ENCODE data around the gene SLC5A9.

Gene SLC5A9

DNA sequence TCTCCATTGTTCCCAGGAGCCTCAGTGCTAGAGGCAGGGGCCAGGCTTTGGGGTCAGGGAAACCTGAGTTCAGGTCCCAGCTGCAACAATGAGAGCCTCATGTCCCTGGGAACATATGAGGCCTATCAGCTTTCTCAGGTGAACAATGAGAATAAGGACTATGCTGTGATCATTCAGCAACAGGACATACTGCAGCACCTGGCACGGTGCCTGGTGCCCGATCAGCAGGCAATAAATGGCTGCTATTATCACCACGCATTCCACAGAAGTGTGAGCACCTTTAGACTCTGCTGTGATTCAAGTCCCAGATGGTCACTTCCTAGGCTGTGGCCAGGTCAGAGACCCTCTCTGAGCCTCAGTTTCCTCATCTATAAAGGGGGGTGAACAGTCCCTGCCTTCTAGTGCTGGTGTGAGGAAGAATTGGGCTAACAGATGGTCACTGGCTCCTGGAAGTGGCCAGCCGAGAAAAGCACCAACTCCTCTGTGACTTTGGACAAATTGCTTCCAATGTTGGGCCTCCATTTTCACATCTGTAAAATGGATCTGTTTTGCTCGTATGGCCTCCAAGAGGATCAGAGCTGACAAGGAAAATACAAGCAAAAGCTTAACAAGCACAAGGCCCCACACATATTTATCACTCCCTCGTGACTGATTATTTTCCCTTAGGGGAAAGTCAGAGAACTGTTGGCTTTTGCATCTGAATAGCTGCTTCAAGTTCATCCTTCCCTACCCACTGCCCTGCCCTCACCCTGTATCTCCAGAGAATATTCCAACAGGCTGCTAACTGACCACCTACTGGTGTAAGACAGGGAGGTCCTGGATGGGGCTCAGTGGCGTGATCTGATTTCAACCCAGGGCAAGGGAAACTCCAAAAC, 1.1 kb downstream of the SLC5A9 start:
- no peak overlapping the region for H3K27ac Mint-ChIP-seq
- H3K4me3 Mint-ChIP-seq = no peak overlapping the region
- ATAC-seq (no peak), DNase-seq (no peak)
- no peaks in the 10 kb centered on the region for H3K27me3 Mint-ChIP-seq
- no peaks in the 10 kb centered on the region for H3K9me3 Mint-ChIP-seq
- H3K4me1 Mint-ChIP-seq = no peaks in the 10 kb centered on the region

DNA sequence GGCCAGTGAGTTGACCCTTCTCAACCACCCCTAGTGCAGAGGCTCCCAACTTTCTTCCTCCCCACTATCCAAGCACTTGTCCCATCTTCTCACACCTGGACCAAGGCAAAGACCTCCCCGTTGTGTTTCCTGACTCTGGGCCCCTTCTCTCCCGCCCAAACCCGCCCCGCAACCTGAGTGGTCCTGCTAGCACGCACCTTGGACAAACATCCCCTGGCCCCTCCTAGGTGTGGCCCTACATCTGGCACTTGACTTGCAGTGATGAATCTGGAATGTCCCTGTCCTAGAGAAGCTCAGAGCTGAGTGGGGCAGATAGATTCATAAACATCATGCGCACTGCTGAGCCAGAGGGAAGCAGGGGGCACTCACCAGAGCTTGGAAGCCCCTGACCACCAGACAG, 2.3 kb downstream of the SLC5A9 start:
- Mint-ChIP-seq H3K9me3 (no peaks in the 10 kb centered on the region), H3K27me3 (no peaks in the 10 kb centered on the region), H3K4me3 (no peak overlapping the region), H3K27ac (no peak overlapping the region), H3K4me1 (no peaks in the 10 kb centered on the region)
- DNase-seq (no peak), ATAC-seq (no peak)

DNA sequence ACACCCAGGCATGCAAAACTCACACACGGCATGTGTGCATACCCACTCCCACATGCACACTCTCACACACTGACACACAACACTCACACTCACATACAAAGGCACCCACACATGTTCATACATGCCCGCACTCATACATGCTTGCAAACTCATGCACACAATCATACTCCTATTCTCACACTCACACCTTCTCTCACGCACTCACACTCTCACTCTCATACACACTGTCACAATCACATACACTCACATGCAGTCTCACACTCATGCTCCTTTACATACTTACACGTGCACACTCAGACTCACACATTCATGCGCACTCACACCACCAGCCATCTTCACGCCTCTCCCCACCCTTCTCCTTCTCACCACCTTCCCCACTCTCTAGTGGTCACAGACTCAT, 3.1 kb downstream of the SLC5A9 start:
- no peaks in the 10 kb centered on the region for H3K27me3 Mint-ChIP-seq
- H3K9me3 Mint-ChIP-seq = no peaks in the 10 kb centered on the region
- no peak overlapping the region for H3K27ac Mint-ChIP-seq

DNA sequence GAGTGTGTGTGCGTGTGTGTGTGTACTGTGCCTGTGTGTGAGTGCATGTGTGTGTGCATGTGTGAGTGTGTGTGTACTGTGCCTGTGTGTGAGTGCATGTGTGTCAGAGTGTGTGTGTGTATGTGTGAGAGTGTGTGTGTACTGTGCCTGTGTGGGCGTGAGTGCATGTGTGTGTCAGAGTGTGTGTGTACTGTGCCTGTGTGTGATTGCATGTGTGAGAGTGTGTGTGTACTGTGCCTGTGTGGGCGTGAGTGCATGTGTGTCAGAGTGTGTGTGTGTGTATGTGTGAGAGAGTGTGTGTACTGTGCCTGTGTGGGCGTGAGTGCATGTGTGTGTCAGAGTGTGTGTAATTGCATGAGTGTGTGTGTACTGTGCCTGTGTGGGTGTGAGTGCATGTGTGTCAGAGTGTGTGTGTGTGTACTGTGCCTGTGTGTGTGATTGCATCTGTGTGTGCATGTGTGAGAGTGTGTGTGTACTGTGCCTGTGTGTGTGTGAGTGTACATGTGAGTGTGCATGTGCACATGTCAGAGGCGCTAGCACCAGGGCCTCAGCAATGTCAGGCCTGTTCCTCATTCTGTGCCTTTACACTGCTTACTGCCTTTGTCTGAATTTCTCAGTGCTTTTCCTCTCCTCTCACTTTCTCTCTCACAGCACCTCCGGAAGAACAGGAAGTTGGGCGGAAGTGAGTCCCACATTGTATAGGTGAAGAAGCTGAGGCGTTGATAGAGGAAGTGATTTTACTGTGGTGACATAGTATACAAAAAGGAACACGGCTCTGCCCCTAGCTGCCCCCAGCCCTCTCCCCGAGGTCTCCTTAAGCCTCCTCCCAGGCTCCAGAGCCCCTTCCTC, 4.9 kb downstream of the SLC5A9 start:
- H3K27me3 Mint-ChIP-seq = no peaks in the 10 kb centered on the region
- no peaks in the 10 kb centered on the region for H3K9me3 Mint-ChIP-seq
- H3K27ac Mint-ChIP-seq = no peak overlapping the region
- DNase-seq (peak; percentile 9 to 21), ATAC-seq (peak; percentile 53)
- no peaks in the 10 kb centered on the region for H3K4me1 Mint-ChIP-seq
- no peak overlapping the region for H3K4me3 Mint-ChIP-seq

More for the DNA sequence above, 3.1 kb downstream of the SLC5A9 start:
- Mint-ChIP-seq H3K4me3 (no peak overlapping the region), H3K4me1 (no peaks in the 10 kb centered on the region)
- ATAC-seq (no peak), DNase-seq (no peak)

DNA sequence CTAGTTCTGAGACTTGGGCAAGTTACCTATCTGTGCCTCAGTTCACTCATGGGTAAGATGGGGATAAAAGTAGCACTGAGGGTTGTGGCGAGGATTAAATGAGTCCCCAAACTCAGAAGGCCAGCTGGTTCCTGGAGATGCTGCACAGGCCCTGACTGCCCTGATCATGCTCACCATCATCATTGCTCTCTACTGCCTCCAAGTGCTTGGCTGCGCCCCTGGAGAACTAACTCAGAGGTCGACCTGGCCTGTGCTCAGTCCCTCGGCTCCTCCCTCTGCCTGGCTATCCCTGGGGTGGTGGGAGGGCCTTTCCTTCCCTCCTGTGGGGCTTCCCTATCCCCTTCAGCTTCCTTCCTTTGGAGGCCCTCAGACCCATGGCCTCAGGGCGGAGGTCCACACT, 5.6 kb downstream of the SLC5A9 start:
- Mint-ChIP-seq H3K4me3 (no peak overlapping the region), H3K27me3 (no peaks in the 10 kb centered on the region), H3K27ac (peak overlapping the region in 1 of 2 donors; percentile 29), H3K4me1 (no peaks in the 10 kb centered on the region), H3K9me3 (no peaks in the 10 kb centered on the region)
- ATAC-seq (peak; percentile 28), DNase-seq (no peak)

DNA sequence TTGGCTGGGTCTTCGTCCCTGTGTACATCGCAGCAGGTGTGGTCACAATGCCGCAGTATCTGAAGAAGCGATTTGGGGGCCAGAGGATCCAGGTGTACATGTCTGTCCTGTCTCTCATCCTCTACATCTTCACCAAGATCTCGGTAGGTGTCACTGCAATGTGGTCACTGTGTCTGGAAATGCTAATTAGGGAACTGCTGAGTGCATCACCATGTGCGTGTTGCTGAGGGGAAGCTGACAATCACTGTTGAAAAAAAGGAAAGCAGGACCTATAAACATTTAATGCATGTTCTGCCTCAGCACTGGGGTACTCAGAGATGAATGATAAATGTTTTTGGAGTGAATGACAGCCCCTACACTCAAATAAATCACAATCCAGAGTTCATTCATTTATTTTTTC, 6.8 kb downstream of the SLC5A9 start:
- no peak for DNase-seq
- no peak overlapping the region for H3K4me3 Mint-ChIP-seq
- H3K27ac Mint-ChIP-seq = no peak overlapping the region
- no peaks in the 10 kb centered on the region for H3K27me3 Mint-ChIP-seq
- ATAC-seq = no peak
- H3K9me3 Mint-ChIP-seq = no peaks in the 10 kb centered on the region
- no peaks in the 10 kb centered on the region for H3K4me1 Mint-ChIP-seq

DNA sequence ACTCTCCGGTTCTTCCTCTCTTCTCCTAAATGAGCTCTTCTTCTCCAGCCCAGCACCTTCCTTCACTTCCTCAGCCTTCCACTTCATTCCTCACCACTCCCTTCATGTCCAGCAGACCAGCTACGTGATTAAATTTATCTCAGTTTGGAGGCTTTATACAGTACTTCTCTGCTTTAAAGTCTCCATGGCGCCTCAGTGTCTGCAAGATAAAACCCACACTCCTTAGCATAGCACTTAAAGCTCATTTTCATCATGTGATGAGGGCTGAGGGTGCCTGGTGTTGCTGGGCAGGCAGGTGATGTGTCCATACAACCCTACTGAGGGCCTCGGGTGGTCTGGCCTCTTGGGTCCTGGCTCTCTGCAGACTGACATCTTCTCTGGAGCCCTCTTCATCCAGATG, 7.7 kb downstream of the SLC5A9 start:
- H3K27me3 Mint-ChIP-seq = no peaks in the 10 kb centered on the region
- H3K4me3 Mint-ChIP-seq = no peak overlapping the region
- H3K4me1 Mint-ChIP-seq = no peaks in the 10 kb centered on the region
- no peaks in the 10 kb centered on the region for H3K9me3 Mint-ChIP-seq
- DNase-seq (no peak), ATAC-seq (no peak)
- H3K27ac Mint-ChIP-seq = no peak overlapping the region

DNA sequence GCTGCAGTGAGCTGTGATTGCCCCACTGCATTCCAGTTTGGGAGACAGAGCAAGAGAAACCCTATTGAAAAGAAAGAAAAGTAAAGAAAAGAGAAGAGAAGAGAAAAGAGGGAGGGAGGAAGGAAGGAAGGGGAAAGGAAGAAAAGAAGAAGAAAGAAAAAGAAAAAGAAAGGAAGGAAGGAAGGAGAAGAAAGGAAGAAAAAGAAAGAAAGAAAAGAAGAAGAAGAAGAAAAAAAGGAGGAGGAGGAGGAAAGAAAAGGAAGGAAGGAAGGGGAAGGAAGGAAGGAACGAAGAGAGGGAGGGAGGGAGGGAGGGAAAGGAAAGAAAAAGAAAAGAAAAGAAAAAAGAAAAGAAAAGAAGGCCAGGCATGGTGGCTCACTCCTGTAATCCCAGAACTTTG, 10.2 kb downstream of the SLC5A9 start:
- no peak overlapping the region for H3K27ac Mint-ChIP-seq
- no peaks in the 10 kb centered on the region for H3K4me1 Mint-ChIP-seq
- no peaks in the 10 kb centered on the region for H3K27me3 Mint-ChIP-seq
- DNase-seq (no peak), ATAC-seq (no peak)
- no peak overlapping the region for H3K4me3 Mint-ChIP-seq
- H3K9me3 Mint-ChIP-seq = no peaks in the 10 kb centered on the region

DNA sequence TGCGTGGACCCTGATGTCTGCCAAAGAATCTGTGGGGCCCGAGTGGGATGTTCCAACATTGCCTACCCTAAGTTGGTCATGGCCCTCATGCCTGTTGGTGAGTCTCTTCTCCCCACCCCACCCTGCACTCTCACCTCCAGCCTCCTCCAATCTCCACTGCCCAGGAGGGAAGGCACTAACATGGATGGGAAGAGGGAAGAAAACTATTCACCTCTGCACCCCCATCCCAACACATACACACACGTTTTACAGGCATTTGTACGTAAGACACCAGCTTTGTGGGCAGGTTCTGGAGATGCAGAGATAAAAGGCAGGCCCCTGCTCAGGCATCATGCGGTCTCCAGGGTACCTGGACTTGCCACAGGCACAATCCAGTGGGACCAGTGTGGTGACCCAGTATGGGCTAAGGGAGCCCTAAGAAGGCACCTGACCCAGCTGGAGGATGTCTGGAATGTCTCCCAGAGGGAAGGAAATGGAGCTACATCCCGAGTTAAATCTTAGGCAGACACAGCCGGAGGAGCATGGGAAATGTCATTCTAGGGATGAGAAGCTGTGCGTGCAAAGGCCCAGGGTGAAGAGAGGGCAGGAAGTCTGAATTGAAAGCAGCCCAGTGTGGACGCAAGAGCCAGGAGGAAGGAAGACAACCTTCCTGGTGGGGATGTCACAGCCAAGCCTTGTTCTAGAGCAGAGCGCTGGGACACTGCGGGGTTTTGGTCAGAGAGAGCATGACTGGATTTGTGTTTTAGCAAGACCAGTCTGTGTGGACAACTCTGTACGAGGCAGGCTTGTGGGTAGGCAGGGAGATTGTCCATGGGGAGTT, 11.4 kb downstream of the SLC5A9 start:
- no peaks in the 10 kb centered on the region for H3K27me3 Mint-ChIP-seq
- H3K4me1 Mint-ChIP-seq = no peaks in the 10 kb centered on the region
- H3K9me3 Mint-ChIP-seq = no peaks in the 10 kb centered on the region
- no peak for DNase-seq
- H3K27ac Mint-ChIP-seq = no peak overlapping the region
- ATAC-seq = no peak
- H3K4me3 Mint-ChIP-seq = no peak overlapping the region

DNA sequence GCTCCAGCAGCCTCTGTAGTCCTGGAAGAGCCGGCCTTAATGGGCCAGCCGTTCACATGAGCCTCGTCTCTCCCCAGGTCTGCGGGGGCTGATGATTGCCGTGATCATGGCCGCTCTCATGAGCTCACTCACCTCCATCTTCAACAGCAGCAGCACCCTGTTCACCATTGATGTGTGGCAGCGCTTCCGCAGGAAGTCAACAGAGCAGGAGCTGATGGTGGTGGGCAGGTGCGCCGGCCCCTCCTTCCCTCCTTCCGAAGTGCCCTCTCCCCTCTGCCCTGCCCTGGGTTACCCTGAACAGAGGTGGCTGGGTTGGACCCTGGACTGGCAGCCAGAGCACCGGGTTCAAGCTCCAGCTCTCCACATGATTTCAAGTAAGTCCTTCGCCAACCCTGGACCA, 13.1 kb downstream of the SLC5A9 start:
- DNase-seq = no peak

DNA sequence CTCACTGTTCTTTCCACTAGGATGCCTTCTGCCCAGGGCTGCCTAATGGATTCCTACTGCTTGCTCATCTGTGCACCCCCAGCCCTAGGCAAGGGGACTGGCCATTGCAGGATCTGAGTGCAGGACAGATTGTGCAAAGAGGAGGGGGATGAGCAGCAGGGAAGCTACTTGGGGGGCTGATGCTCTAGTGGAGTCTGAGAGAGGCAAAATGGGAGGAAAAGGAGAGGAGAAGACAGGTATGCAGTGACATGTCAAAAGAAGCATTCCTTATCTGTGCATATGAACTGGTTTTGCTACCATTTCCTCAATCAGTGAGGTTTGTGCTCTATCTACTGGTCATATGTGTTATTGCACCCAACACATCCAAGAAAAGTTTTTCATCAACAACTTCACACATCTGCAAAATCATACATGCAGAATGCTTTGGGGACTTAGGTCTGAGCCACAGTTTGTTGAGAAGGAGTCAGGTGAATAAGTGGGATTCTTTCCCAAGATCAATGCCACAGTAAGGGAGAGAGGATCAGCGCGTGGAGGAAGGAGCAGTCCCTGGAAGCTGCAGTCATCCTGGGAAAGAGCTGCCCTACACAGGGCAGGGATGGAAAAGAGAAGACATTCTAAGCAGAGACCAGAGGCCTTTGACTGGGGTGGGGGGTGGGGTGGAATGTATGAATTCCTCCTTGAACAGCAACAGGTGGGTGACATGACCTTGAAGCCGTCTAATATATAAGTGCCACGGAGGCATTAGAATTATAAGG, 14.4 kb downstream of the SLC5A9 start:
- Mint-ChIP-seq H3K4me3 (no peak overlapping the region), H3K9me3 (no peaks in the 10 kb centered on the region), H3K27ac (no peak overlapping the region), H3K4me1 (no peaks in the 10 kb centered on the region), H3K27me3 (no peaks in the 10 kb centered on the region)
- DNase-seq (no peak), ATAC-seq (peak; percentile 51)

More for the DNA sequence above, 13.1 kb downstream of the SLC5A9 start:
- Mint-ChIP-seq H3K9me3 (no peaks in the 10 kb centered on the region), H3K27ac (no peak overlapping the region), H3K4me3 (no peak overlapping the region), H3K4me1 (no peaks in the 10 kb centered on the region), H3K27me3 (no peaks in the 10 kb centered on the region)
- ATAC-seq = no peak

DNA sequence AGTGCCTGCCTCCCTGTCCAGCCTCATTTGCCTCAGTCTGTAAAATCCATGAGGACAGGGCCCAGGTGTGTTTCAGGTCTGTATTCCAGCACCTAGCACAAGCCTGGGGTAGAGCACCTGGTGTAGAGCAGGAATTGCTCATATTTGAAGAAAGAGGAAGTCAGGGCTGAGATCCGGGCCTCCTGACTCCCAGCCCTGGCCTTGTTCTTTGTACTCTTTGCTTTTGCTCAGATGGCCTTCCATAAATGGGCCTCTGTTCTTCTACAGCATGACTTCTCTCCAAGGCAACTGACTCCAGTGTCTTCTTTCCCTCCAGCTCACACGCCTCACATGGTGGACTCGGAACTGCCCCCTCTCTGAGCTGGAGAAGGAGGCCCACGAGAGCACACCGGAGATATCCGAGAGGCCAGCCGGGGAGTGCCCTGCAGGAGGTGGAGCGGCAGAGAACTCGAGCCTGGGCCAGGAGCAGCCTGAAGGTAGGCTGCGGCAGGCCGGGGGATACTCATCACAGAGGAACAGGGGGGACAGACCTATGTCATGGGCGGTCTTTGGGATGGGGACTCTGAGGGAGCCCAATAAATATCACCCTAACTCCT, 19.7 kb downstream of the SLC5A9 start:
- no peak overlapping the region for H3K4me3 Mint-ChIP-seq
- H3K9me3 Mint-ChIP-seq = no peaks in the 10 kb centered on the region
- no peak overlapping the region for H3K27ac Mint-ChIP-seq
- no peaks in the 10 kb centered on the region for H3K4me1 Mint-ChIP-seq
- H3K27me3 Mint-ChIP-seq = peaks cover 5% of the 10 kb centered on the region
- ATAC-seq = no peak
- DNase-seq = no peak

DNA sequence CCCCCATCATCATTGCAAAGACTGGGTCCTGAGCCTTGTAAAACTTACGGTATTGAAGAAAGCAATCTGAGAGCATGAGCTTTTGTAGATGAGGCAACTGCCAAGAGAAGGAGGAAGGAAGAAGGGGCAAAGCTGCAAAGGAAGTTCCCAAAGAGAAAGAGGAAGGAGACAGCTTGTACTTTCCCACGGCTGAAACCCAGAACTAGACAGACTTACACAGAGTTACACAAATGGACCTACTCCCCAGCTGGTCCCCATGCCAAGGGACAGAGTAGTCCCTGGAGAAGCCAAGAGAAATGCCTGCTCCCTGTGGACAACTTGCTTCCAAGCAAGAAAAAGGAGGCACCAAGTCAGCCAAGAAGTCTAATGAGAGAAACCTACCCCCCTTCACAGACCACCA, 22.6 kb downstream of the SLC5A9 start:
- H3K4me1 Mint-ChIP-seq = no peaks in the 10 kb centered on the region
- peaks cover 17% of the 10 kb centered on the region for H3K27me3 Mint-ChIP-seq
- H3K27ac Mint-ChIP-seq = no peak overlapping the region
- ATAC-seq = no peak
- H3K4me3 Mint-ChIP-seq = no peak overlapping the region
- H3K9me3 Mint-ChIP-seq = no peaks in the 10 kb centered on the region
- no peak for DNase-seq

DNA sequence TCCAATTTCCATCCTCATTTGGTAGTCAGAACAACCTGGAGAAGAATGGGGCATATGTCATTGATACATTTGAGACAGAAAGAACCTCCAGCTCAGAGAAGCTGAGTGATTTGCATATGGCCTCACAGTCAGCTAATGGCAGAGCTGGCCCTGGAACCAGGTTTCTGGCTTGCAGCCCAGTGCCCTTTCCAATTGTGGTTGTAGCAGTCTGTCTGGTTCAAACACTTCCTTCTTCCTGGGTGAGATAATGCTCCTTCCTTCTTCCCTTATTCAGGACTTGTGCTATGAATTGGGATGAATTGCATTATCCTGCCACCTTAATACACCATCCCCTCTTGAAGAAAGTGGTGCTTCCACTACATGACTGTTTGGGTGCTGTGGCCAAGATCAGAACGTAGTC, 24.2 kb downstream of the SLC5A9 start:
- no peak overlapping the region for H3K27ac Mint-ChIP-seq
- no peaks in the 10 kb centered on the region for H3K9me3 Mint-ChIP-seq
- H3K4me1 Mint-ChIP-seq = no peaks in the 10 kb centered on the region
- H3K4me3 Mint-ChIP-seq = no peak overlapping the region
- DNase-seq (no peak), ATAC-seq (peak; percentile 26)
- H3K27me3 Mint-ChIP-seq = peaks cover 17% of the 10 kb centered on the region

DNA sequence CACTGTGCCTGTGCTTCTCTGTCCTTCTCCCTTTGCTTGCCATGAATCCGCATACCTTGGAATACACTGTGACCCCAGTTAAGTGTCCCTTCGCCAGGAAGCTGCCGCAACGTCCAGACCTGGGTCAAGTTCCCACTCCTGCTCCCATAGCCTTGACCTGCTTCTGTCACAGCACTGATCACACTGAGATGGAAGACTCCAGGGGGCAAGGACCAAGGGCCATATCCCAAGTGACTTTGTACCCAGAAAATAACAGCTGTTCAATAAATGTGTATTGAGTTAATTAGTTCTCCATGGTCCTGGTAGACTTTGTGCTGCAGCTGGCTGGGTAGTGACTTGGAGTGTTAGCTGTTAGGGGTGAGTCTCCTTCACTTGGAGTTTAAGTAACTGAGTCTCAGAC, 25.8 kb downstream of the SLC5A9 start:
- ATAC-seq (no peak), DNase-seq (no peak)
- Mint-ChIP-seq H3K27me3 (peaks cover 17% of the 10 kb centered on the region), H3K4me3 (no peak overlapping the region), H3K9me3 (no peaks in the 10 kb centered on the region), H3K27ac (no peak overlapping the region), H3K4me1 (no peaks in the 10 kb centered on the region)
